TTC549 (cell line): ENCODE measurements around the gene CHCHD6.

Experiments
- FAIRE-seq: peaks from 2 replicates; lab custom pipeline; 2012; peaks lifted over from hg19 to GRCh38; lab: Jason Lieb, UNC

CHCHD6 gene

DNA sequence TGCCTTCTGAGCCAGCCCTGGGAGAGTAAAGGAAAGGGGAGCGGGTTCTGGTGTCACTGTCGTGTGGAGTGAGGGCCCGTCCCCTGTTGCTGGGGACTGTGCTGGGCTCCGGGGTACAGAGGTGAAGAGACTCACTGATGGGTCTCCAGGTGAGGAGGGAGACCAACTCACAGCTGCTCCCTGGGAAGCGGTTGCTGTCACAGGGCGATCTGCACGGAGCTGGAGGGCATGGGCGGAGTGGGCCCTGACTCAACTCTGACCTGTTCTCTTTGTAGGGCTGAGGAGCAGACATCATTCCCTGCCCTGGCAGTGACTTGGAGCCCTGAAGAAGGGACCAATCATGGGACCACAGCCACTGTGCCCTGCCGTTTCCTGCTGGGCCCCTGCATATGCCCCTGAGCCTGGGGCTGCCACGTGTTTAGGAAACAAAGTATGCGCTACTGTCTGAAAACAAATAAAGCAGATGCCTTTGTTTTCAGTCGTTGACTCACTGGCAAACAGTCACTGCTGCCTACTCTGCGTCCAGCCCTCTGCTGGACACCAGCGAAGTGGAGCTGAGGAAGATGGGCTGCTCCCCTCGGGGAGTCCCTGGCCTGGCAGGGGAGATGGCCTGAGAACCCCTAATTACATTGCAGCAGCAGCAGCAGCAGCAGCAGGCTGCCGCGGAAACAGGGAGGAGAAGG lies 256.0 kb downstream of the CHCHD6 start:
- FAIRE-seq = no peak

DNA sequence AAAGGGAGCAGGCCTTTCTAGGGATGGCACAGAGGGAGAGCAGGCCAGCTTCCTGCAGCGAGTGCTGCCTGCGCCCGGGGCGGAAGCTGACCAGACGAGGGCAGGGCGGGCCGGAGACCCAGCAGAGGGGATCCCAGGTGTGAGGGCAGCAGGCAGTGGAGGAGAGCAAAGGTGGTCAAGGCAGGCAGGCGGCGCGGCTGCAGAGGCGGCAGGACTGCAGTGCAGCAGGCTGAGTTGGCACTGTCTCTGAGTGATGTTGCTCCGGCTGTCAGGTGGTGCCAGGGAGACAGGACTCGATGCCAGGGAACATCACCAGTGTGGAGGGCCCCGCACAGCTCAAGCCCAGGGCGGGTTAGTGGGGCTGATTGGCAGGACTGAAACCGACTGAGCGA lies 256.6 kb downstream of the CHCHD6 start:
- FAIRE-seq = no peak

DNA sequence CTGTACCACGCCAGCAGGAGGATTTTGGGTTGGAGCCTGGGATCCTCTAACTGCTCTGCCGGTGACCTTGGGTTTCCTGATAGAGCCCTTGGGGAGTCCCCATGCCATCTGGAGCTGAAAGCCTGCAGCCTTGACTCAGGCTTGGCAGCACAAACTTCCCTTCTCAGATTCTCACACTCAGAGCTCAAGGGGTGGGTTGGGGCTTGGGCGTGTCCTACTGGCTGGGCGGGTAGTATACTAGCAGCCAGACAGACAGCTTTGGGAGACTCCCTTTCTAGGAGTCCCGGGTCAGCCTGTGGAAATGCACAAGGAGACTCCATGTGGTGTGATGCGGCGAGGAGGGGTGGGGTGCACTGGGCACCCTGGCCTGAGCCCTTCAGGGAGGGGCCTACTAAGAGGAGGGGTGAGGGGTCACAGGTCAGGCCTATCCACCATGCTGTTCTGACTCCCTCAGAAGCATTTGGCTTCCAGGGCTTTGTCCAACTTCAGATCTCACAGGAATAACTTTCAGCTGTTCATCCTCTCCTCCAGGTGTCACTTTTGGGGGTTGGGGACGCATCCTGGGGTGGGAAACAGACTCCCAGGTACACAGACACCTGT lies 257.3 kb downstream of the CHCHD6 start:
- FAIRE-seq = no peak

DNA sequence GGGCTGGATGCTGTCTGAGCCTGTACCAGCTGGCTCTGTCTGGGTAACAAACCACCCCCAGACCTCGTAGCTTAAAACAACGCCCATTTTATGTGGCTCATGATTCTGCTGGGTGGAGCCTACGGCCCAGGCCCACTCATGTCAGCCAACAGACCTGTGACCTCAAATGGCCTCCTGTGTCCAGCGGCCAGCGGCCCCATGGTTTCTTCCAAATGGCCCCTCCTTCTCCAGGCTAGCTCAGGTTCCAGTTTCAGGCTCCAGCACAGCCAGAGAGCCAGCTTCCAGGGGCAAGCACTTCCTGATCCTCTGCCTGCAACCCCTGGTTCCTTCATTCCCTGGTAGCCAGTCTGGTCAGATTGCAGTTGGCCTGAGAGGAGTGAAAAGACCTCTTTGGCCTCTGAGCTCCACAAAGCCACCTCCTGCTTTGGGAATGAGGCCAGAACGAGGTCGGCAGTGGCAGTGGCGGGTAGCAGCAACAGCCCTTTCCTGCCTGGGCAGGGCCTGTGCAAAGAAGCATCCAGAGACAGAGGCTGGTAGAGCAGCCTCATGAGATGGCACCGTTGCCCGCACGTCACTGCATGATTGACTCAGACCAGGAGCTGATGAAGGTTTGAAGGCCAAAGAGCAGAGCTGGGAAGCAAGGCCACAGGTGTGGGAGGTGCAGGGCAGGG lies 257.9 kb downstream of the CHCHD6 start:
- FAIRE-seq = no peak

DNA sequence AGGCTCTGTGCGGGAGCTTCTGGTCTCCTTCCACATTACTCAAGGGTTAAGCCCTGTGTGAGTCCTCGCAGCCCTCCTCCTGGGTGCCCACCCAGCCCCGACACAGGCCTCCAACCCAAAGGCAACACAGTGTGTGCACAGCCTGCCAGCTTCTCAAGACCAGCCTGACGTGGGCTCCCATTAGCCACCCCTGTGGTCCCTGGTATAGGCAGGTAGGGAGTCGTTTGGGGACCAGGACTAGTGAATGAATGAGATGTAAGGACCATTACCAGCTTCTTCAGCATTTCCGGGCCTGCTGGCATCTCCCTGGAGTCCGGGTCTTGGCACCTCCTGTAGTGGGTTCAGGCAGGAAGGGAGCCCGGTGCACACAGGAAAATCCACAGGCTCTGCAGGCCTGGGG lies 258.7 kb downstream of the CHCHD6 start:
- no peak for FAIRE-seq

DNA sequence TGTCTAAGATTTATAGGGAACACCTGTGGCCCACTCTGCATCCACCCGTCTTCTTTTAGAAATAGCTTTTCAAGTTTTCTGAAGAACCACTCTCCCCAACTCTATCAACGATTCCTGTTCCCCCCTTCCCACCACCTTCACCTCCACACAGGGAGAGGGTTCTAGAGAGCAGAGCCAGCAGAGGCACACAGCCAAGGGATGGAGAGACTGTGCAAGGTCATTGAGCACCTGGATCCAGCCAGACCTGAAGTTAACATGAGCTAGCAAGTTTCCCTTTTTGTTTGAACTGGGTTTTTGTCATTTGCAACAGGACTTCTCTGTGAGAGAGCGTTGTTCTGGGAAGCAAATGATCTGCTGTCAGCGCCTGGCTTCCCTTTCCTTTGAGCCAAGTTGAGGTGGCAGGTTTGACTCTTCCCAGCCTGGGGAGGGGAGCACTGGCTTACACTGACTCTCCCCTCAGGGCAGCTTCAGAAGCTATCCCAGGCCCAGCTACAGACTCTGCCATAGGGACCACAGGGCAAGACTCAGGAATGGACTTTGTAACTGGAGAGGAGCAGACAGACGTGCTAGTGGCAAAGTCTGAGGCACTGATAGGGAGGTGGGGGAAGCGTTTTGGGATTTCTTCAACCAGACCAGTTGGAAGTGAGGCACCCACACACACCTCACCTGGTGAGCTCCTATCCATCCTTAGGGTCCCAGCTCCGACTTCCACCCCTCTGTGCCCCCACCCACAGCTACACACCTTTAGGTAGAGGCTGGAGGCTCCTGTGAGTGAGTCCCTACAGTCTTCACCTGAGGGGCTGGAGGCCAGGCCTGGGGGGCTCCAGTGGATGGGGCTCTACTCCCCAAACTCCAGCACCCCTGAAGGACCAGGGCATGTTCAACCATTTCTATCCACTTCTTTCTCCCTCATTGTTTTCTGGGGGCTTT lies 259.5 kb downstream of the CHCHD6 start:
- no peak for FAIRE-seq

DNA sequence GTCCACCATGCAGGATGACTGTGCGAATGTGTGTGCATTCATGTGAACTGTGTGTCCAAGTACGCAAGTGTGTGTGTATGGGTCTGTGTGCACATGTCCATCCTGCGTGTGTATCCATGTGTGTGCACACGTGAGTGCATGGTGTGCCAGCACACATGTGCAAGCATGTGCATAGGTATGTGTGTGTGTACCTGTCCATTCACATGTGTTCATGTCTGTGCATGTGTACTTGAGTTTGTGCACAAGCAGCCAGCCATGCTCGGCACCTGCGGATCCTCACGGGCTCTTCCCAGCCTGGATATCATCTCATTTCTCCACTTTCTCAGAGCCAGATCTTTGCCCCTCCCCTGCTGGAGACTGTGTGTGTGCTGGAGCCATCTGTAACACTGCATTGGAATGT lies 260.2 kb downstream of the CHCHD6 start:
- no peak for FAIRE-seq

DNA sequence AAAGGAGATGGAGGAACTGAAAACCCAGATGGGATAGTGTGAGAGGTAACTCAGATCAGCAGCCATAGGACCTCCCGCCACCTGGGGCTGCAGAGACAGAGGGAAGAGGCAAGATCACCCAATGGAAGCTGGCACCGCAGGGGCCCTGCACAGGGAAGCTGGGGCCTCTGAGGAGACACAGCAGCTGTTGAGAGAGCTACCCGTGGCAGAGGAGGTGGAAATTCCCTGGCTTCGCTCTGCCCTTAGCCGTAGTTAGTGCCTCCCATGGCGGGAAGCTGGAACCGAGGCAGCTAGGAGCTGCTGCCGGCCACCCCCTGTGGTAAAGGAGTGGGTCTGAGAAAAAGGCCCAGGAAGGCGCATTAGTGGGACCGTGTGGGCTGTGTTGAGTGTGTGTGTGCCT lies 260.9 kb downstream of the CHCHD6 start:
- no peak for FAIRE-seq

DNA sequence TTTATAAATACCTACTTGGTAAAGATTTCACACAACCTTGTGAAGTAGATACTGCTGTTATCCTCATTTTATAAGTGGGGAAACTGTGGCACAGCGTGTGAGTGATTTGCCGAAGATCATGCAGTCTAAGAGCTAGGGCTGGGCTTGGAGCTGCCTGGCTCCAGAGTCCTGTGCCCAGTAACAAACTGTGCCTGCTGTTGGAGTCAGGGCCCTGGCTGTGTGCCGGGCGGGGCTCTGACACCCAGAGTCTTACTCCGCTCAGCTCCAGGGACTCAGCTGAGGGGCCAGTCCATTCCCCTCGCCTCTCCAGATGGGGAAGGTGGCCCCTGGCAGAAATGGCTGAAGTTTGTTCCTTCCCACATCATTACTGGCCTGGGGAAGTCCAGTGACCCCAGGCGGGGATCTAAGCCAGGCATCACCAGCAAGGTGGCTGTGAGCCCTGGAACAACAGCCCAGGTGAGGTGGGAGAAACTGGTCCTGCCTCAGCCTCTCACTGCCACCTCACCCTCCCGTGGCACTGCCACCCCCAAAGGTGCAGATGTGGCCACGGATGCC lies 261.6 kb downstream of the CHCHD6 start:
- no peak for FAIRE-seq

DNA sequence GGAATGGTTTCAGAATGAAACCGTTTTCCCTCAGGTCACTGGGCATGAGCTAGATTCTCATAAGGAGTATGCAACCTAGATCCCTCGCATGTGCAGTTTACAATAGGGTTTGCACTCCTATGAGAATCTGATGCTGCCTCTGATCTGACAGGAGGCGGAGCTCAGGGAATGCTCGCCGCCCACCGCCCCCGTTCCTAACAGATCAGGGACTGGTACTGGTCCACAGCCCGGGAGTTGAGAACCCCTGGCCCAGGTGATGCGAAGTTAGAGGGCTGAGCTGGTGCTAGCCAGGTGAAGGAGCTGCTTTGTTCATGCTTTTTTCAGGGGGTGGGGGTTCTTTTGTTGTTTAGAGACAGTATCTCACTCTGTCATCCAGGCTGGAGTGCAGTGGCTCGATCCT lies 263.3 kb downstream of the CHCHD6 start:
- FAIRE-seq = no peak

DNA sequence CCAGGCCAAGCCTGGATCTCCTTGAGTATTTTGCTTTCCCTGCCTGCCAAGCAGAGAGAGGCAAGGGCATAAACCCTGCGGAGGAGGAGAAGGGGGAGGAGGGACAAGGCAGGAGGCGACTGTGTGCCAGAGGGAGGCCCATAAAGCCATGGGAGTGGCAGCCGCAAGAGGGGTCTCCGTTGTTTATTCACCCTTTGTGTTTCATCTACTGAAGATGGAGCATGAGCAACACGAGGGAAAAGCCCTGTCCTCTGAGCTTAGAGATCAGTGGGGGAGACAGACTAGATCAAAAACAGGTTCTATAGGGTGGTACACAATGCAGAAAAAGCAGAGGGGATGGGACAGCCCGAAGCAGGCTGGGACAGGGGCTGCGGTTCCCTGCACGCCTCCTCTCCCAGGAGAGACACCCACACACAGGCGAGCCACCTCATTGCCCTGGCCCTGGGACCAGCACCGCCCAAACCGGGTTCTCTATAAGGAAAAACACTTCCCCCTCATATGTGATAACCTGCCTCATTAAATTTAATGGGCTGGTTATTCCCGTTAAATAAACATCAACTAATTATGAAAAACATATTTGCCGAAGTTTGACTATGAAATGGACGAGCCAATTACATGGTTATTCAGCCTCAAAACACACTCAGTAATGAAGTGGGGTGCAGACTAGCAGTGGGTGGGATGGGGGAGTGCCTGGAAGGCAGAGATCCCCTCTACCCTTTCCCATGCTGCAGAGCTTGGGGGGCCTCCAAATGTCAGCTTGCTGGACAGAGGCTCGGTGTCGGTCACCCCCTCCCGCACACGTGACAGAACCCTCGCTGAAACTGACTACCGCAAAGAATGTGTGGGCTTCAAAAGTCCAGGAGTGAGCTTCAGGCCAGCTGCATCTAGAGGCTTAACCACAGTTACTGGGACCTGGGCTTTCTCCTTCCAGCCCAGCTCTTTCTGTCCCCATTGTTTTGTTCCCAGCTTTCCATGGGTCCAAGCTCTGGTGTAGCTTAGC lies 264.7 kb downstream of the CHCHD6 start:
- FAIRE-seq = no peak

DNA sequence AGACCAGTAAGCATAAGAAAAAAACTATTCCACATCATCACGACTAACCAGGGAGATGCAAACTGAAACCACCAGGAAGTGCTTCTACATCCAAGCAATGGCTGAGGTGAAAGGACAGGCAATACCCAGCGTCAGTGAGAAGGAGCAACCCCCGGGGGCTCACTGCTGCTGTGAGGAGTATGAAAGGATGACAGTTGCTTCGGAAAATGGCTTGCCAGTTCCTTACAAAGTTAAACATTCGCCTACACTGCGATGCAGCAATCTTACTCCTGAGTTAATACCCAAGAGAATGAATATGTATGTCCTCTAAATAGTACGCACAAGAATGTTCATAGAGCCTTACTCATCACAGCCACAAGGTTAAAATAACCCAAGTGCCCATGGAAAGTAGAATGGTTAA lies 265.5 kb downstream of the CHCHD6 start:
- FAIRE-seq = no peak

DNA sequence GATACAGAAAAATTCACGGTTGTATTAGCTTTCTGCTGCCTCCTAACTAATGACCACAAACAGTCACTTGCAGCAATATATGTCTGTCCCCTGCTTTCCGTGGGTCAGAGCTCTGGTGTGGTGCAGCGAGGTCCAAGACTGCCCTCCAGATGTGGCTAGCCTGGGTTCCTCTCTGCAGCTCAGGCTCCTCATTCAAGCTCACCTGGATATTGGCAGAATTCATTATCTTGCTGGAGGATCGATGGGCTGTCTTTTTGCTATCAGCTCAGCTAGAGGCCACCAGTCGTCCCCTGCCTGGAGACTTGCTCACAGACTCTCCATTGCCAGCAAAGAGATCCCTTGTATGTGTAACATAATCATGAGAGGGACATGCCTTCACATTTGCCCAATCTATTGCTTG lies 266.1 kb downstream of the CHCHD6 start:
- no peak for FAIRE-seq

DNA sequence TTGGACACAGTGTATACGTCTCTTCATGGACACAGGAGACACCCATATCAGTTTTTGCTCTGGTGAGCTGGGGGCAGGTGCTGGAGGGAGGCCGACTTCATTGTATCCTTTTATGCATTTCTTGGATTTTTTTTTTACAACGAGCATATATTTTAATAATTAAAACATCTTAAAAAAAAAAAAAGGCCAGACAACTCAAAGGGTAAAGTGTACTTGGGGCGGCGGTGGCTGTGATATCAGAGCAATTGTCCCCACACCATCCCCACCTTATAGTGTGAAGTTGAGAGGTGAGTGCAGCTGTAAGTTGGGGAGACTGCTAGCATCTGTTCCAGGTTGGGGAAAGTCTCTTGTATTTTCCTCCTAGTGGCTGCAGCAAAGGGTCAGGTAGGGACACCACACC lies 266.9 kb downstream of the CHCHD6 start:
- FAIRE-seq = no peak

DNA sequence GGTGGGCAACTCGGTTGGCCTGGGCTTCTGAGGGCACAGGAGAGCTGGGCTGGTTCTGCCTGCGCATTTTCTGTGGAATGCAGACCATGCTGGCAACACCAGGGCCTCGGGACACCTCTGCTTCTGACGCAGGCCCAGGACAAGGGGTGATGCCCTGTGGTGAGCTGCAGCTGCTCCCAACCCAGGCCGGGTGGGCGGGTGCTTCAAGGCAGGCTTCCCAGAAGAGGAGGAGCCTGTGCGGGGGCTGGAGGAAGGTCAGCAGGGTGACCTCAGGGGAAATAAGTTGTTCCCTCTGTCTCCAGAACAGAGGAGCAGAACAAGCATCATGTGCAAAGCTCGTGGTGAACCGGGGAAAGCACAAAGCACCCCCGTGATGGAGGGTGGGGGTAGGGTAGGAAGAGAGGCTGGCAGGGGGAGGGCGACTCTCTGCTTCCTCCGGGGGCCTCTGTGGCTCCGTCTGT lies 267.9 kb downstream of the CHCHD6 start:
- FAIRE-seq = no peak

DNA sequence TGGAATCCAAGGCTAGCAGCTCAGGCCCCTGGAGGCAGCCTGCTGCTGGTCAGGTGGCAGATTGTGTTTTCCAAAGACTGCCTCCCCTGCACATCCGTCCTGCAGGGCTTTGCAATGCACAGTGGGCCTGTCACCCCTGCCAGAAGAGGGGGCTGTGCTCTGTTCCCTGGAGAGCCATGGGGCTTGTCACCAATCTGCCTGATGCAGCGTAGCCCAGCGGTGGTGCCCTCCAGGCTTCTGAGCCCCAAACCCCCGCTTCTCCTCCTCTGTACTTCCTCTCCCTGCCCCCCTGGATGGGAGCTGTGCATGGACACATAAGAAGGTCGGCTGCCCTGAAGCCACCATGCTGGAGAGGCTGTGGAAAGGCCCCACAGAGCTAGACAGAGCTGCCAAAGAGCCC lies 268.8 kb downstream of the CHCHD6 start:
- FAIRE-seq = no peak

DNA sequence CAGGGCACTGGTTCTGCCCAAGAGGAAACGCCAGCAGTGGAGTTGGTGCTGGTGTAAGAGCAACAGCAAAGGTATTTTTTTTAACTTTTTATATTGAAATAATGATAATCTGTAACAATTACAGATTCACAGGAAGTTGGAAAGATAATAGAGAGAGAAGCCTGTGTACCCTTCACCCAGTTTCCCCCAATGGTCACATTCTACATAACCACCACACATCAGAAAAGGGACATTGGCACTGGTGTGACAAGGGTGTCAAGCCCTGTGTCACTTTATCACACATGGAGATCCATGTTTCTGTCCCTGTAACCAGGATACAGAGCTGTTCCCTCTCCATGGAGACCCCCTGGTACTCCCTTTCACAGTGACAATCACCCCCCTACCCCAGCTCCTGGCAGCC lies 269.8 kb downstream of the CHCHD6 start:
- FAIRE-seq = no peak

DNA sequence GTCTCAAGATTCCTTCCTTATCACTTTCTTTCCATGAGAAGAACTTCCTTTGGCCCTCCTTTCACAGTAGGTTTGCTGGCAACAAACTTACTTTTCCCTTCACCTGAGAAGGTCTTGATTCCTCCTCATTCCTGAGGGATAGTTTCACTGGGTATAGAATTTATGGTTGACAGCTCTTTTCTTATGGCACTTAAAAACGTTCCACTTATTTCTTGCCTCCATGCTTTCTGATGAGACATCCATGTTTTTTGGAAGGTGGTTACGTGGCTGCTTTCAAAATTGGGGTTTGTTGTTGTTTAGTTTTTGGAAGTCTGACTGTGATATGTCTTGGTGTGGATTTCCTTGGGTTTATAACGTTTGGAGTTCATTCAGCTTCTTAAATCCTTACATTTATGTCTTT lies 270.7 kb downstream of the CHCHD6 start:
- no peak for FAIRE-seq

DNA sequence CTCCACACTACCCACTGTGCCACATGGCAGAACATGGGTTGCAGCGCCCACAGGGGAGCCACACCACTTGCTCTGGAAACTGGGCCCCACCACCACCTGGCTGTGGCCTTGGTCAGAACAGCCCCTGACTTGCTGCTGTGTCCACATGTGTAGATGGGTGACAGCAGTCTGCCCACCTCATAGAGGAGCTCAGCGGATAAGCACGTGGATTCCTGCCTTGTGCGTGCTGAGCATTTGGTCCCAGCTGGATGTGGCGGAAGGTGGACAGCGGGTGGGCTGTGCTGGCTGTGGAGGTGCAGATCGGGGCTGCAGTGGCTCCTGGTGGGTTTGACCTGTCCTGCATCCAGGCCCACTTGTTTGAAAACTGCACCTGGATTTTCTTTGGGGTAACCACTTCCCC lies 272.9 kb downstream of the CHCHD6 start:
- no peak for FAIRE-seq

DNA sequence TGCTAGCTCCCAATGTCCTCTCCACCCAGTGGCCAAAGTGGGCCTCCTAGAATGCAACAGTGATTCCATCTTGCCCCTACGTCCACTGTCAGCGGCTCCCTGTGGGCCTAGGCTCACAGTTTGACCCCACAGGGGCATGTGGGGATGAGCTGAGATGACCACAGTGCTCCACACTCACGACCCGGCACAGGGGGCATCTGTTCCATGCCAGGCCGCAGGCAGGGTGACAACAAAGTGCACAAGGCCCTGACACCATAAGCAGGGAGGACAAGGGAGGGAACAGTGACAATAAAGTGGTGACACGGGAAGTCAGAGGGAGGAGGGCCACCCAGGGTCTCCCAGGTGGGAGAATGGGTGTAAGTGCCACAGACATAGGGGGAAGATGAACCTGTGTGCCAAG lies 273.8 kb downstream of the CHCHD6 start:
- no peak for FAIRE-seq

DNA sequence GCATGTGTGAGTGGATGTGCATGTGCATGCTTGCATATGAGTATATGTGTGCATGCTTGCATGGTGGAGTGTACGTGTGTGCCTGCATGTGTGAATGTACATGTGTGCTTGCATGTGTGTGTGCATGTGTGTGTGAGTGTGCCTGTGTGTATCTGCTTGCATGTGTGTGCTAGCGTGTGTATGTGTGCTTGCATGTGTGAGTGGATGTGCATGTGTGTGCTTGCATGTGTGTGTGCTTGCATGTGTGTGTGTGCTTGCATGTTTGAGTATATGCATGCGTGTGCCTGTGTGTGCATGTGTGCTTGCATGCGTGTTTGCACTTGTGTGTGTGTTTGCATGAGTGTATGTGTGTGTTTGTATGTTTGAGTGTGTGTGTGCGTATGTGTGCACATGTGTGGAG lies 274.3 kb downstream of the CHCHD6 start:
- FAIRE-seq = no peak
